Measurements from ENCODE around the gene MECP2.

The MECP2 gene

GRCh38 chrX:154115750-154116149 is 18.2 kb upstream of the MECP2 start:
- no peak for DNase-seq (ENCODE audit: low read depth)

GRCh38 chrX:154115071-154115470 is 17.6 kb upstream of the MECP2 start:
- DNase-seq (ENCODE audit: low read depth) = no peak

- DNase-seq (ENCODE audit: low read depth) = no peak
Observed at GRCh38 chrX:154114652-154115051, 17.1 kb upstream of the MECP2 start.

- no peak for DNase-seq (ENCODE audit: low read depth)
Observed at GRCh38 chrX:154113729-154114128, 16.2 kb upstream of the MECP2 start.

- DNase-seq (ENCODE audit: low read depth) = no peak
Observed at GRCh38 chrX:154098551-154098950, 1.0 kb upstream of the MECP2 start.

- DNase-seq (ENCODE audit: low read depth) = peak; percentile 31
Observed at GRCh38 chrX:154097003-154097588, 421 bp downstream of the MECP2 start.

- no peak for DNase-seq (ENCODE audit: low read depth)
Observed at GRCh38 chrX:154096140-154097002, 1.1 kb downstream of the MECP2 start.

GRCh38 chrX:154094833-154095232 is 2.7 kb downstream of the MECP2 start:
- no peak for DNase-seq (ENCODE audit: low read depth)

- DNase-seq (ENCODE audit: low read depth) = no peak
Observed at GRCh38 chrX:154093965-154094364, 3.6 kb downstream of the MECP2 start.

- DNase-seq (ENCODE audit: low read depth) = no peak
Observed at GRCh38 chrX:154092371-154092770, 5.1 kb downstream of the MECP2 start.

- DNase-seq (ENCODE audit: low read depth) = no peak
Observed at GRCh38 chrX:154091678-154092077, 5.8 kb downstream of the MECP2 start.

- no peak for DNase-seq (ENCODE audit: low read depth)
Observed at GRCh38 chrX:154090731-154091130, 6.8 kb downstream of the MECP2 start.

GRCh38 chrX:154084449-154085300 is 12.8 kb downstream of the MECP2 start:
- no peak for DNase-seq (ENCODE audit: low read depth)

- no peak for DNase-seq (ENCODE audit: low read depth)
Observed at GRCh38 chrX:154083126-154083517, 14.4 kb downstream of the MECP2 start.

GRCh38 chrX:154082396-154083125 is 15.0 kb downstream of the MECP2 start:
- DNase-seq (ENCODE audit: low read depth) = no peak

- no peak for DNase-seq (ENCODE audit: low read depth)
Observed at GRCh38 chrX:154077101-154077500, 20.4 kb downstream of the MECP2 start.

GRCh38 chrX:154074199-154074598 is 23.3 kb downstream of the MECP2 start:
- DNase-seq (ENCODE audit: low read depth) = no peak

GRCh38 chrX:154072192-154072591 is 25.3 kb downstream of the MECP2 start:
- no peak for DNase-seq (ENCODE audit: low read depth)

GRCh38 chrX:154068560-154068959 is 29.0 kb downstream of the MECP2 start:
- no peak for DNase-seq (ENCODE audit: low read depth)

- no peak for DNase-seq (ENCODE audit: low read depth)
Observed at GRCh38 chrX:154064637-154065435, 32.7 kb downstream of the MECP2 start.

- no peak for DNase-seq (ENCODE audit: low read depth)
Observed at GRCh38 chrX:154063234-154063633, 34.3 kb downstream of the MECP2 start.

Data from CMK (cell line).